ENCODE results near the gene CAND2.

GRCh38 chr3:12808587-12808986 lies 12.1 kb downstream of the CAND2 start:
- TF ChIP-seq CTCF (conservative IDR thresholded peaks at IDR 0.05; ENCODE audit: low read depth in 2 of 2) (no peak), STAT1 (IDR thresholded peaks at IDR 0.05; ENCODE audit: unreplicated experiment) (no peak), POLR2AphosphoS5 (IDR thresholded peaks at IDR 0.05; ENCODE audit: low read depth) (no peak), EZH2phosphoT487 (IDR thresholded peaks at IDR 0.05; ENCODE audit: unreplicated experiment) (no peak), REST (IDR thresholded peaks at IDR 0.05; ENCODE audit: unreplicated experiment) (no peak), EZH2 (IDR thresholded peaks at IDR 0.05; ENCODE audit: low read depth, unreplicated experiment) (no peak), JUNB (IDR thresholded peaks at IDR 0.05; ENCODE audit: unreplicated experiment) (no peak), ETS1 (IDR thresholded peaks at IDR 0.05) (no peak), ZNF462 (CRISPR knock-in tag; IDR thresholded peaks at IDR 0.05) (no peak), CREB1 (CRISPR knock-in tag; IDR thresholded peaks at IDR 0.05; ENCODE audit: low read depth) (no peak)
